H9 (cell line): Measurements from ENCODE around the gene GRB7. TPM values are rescaled to one million over a fixed set of nuclear protein-coding genes. Genes with fewer than 3 reads are reported as not detected.

Experiments used
- DNase-seq: peaks from one replicate; pipeline ENCODE4 v3.0.0-alpha.2; 2017
- H2AFZ ChIP-seq: one replicate; pipeline ENCODE4 v1.6.1; 2013; ENCODE audit warnings: mild to moderate bottlenecking, low read length, control low read depth, moderate library complexity
- H2AK5ac ChIP-seq: 2 replicates; pipeline ENCODE4 v1.6.1; 2013; ENCODE audit warnings: low read length, control low read depth, mixed read lengths; ENCODE audit not compliant: insufficient read length
- H2BK120ac ChIP-seq: one replicate; pipeline ENCODE4 v1.6.1; 2013; ENCODE audit warnings: low read depth, mild to moderate bottlenecking, low read length, control low read depth, inconsistent platforms; ENCODE audit not compliant: poor library complexity, severe bottlenecking
- H2BK12ac ChIP-seq: 2 replicates; pipeline ENCODE4 v1.6.1; 2013; ENCODE audit warnings: low read length, control low read depth, mixed read lengths, low read depth; ENCODE audit not compliant: insufficient read length
- H2BK15ac ChIP-seq: 2 replicates; pipeline ENCODE4 v1.6.1; 2013; ENCODE audit warnings: low read depth, low read length, control low read depth
- H2BK20ac ChIP-seq: one replicate; pipeline ENCODE4 v1.6.1; 2013; ENCODE audit warnings: low read depth, mild to moderate bottlenecking, low read length, control low read depth, inconsistent platforms; ENCODE audit not compliant: poor library complexity, severe bottlenecking
- H2BK5ac ChIP-seq: 2 replicates; pipeline ENCODE4 v1.6.1; 2013; ENCODE audit warnings: low read length, control low read depth, mixed read lengths; ENCODE audit not compliant: insufficient read length
- H3K14ac ChIP-seq: 2 replicates; pipeline ENCODE4 v1.6.1; 2013; ENCODE audit warnings: low read length, control low read depth; ENCODE audit not compliant: insufficient read depth
- H3K18ac ChIP-seq: 2 replicates; pipeline ENCODE4 v1.6.1; 2013; ENCODE audit warnings: low read depth, mild to moderate bottlenecking, mixed read lengths, low read length, control low read depth; ENCODE audit not compliant: insufficient read length
- H3K23ac ChIP-seq: 2 replicates; pipeline ENCODE4 v1.6.1; 2013; ENCODE audit warnings: low read length, control low read depth, mixed read lengths, low read depth; ENCODE audit not compliant: insufficient read length
- H3K23me2 ChIP-seq: 2 replicates; pipeline ENCODE4 v1.6.1; 2013; ENCODE audit warnings: low read depth, mild to moderate bottlenecking, mixed read lengths, low read length, control low read depth; ENCODE audit not compliant: insufficient read length, poor library complexity, severe bottlenecking
- H3K27ac ChIP-seq: 2 replicates; pipeline ENCODE4 v1.5.1; 2013; ENCODE audit warnings: low read length, control low read depth, mixed read lengths, low read depth; ENCODE audit not compliant: insufficient read length
- H3K27me3 ChIP-seq: 2 replicates; pipeline ENCODE4 v1.6.1; 2013; ENCODE audit warnings: low read length, control low read depth, inconsistent platforms; ENCODE audit not compliant: insufficient read depth
- H3K4ac ChIP-seq: 2 replicates; pipeline ENCODE4 v1.6.1; 2013; ENCODE audit warnings: low read depth, mild to moderate bottlenecking, control low read depth, inconsistent platforms, low read length, moderate library complexity
- H3K4me1 ChIP-seq: 2 replicates; pipeline ENCODE4 v1.6.1; 2013; ENCODE audit warnings: low read length, control low read depth, inconsistent platforms; ENCODE audit not compliant: insufficient read depth
- H3K4me2 ChIP-seq: 2 replicates; pipeline ENCODE4 v1.6.1; 2013; ENCODE audit warnings: low read length, control low read depth, mixed read lengths; ENCODE audit not compliant: insufficient read length, insufficient read depth
- H3K56ac ChIP-seq: 2 replicates; pipeline ENCODE4 v1.6.1; 2013; ENCODE audit warnings: low read depth, mild to moderate bottlenecking, mixed read lengths, low read length, control low read depth; ENCODE audit not compliant: insufficient read length
- H3K79me1 ChIP-seq: 2 replicates; pipeline ENCODE4 v1.6.1; 2013; ENCODE audit warnings: low read depth, mild to moderate bottlenecking, moderate library complexity, low read length, control low read depth, inconsistent platforms; ENCODE audit not compliant: insufficient read depth, poor library complexity, severe bottlenecking
- H3K79me2 ChIP-seq: 2 replicates; pipeline ENCODE4 v1.6.1; 2013; ENCODE audit warnings: low read length, control low read depth, inconsistent platforms; ENCODE audit not compliant: insufficient read depth
- H3K9ac ChIP-seq: 2 replicates; pipeline ENCODE4 v1.6.1; 2013; ENCODE audit warnings: low read length, control low read depth, mixed read lengths; ENCODE audit not compliant: insufficient read length; ENCODE audit errors: extremely low read depth
- H3K9me3 ChIP-seq: one replicate; pipeline ENCODE4 v1.6.1; 2013; ENCODE audit warnings: low read depth, low read length, inconsistent platforms; ENCODE audit not compliant: control insufficient read depth
- H3T11ph ChIP-seq: one replicate; pipeline ENCODE4 v1.6.1; 2013; ENCODE audit warnings: mild to moderate bottlenecking, low read length, control low read depth, inconsistent platforms
- H4K20me1 ChIP-seq: one replicate; pipeline ENCODE4 v1.6.1; 2013; ENCODE audit not compliant: control insufficient read depth, insufficient read length, insufficient read depth
- H4K5ac ChIP-seq: 2 replicates; pipeline ENCODE4 v1.6.1; 2013; ENCODE audit warnings: low read depth, mild to moderate bottlenecking, mixed read lengths, low read length, control low read depth; ENCODE audit not compliant: insufficient read length
- H4K8ac ChIP-seq: replicated peaks from 2 replicates; pipeline ENCODE4 v1.6.1; 2013; ENCODE audit warnings: low read length, control low read depth, mixed read lengths, low read depth; ENCODE audit not compliant: insufficient read length
- H4K91ac ChIP-seq: 2 replicates; pipeline ENCODE4 v1.6.1; 2013; ENCODE audit warnings: low read depth, mild to moderate bottlenecking, moderate library complexity, mixed read lengths, low read length, control low read depth; ENCODE audit not compliant: insufficient read length
- H3K27ac Mint-ChIP-seq, 3 experiments: 2 replicates in 2 of 3; 3 replicates in 1 of 3; pipeline ENCODE4 v1.8.0; 2020 to 2021; ENCODE audit warnings: mixed read lengths in 3 of 3, mild to moderate bottlenecking in 1 of 3, moderate library complexity in 1 of 3
- H3K27me3 Mint-ChIP-seq: 2 replicates; pipeline ENCODE4 v1.8.0; 2021; ENCODE audit warnings: low read depth, mild to moderate bottlenecking, moderate library complexity, mixed read lengths
- H3K36me3 Mint-ChIP-seq, 3 experiments: 2 replicates in 2 of 3; 3 replicates in 1 of 3; pipeline ENCODE4 v1.8.0; 2020 to 2021; ENCODE audit warnings: low read depth in 3 of 3, mixed read lengths in 3 of 3; ENCODE audit not compliant: insufficient read depth in 1 of 3
- H3K4me1 Mint-ChIP-seq, 2 experiments: 2 replicates each; pipeline ENCODE4 v1.8.0; 2020; ENCODE audit warnings: mixed read lengths in 2 of 2
- H3K4me3 Mint-ChIP-seq, 2 experiments: 2 replicates in 1 of 2; 3 replicates in 1 of 2; pipeline ENCODE4 v1.8.0; 2020 to 2021; ENCODE audit warnings: mild to moderate bottlenecking in 2 of 2, mixed read lengths in 2 of 2, moderate library complexity in 1 of 2
- H3K9me3 Mint-ChIP-seq, 2 experiments: 2 replicates in 1 of 2; 3 replicates in 1 of 2; pipeline ENCODE4 v1.8.0; 2020; ENCODE audit warnings: mild to moderate bottlenecking in 2 of 2, mixed read lengths in 2 of 2, moderate library complexity in 1 of 2
- CTCF ChIP-seq: fragments of 200-600 bp; sonication (generic); conservative IDR thresholded peaks from 3 replicates; pipeline ENCODE4 v1.8.0; 2021; ENCODE audit warnings: antibody characterized with exemption, mild to moderate bottlenecking
- WGBS: extraction: QIAGEN DNeasy Blood & Tissue Kit; methylation state at CpG from one replicate; pipeline ENCODE4 v1.1.7; 2013; ENCODE audit warnings: missing lambda C conversion rate, low lambda C conversion rate, mixed read lengths; ENCODE audit not compliant: insufficient read length; ENCODE audit errors: extremely low coverage; 5-methylcytosine and 5-hydroxymethylcytosine counted together
- total RNA-seq: library from RNA; stranded (reverse); gene quantifications from 2 replicates; pipeline ENCODE4 v1.2.1, GENCODE V29; 2021

Gene GRB7
- total RNA-seq, 1 experiment from 2014 or later: 55.0 TPM

GRCh38 chr17:39694593-39694992, 43.1 kb upstream of the GRB7 start:
- Mint-ChIP-seq H3K36me3 (peaks cover 0 to 4% (median under 1%) of the 10 kb centered on the region in 3 experiments; a peak in 2 of 7 replicates), H3K27ac (peak overlapping the region in 2 of 3 experiments; percentile 50 to 96; a peak in 4 of 7 replicates), H3K9me3 (no peaks in the 10 kb centered on the region), H3K4me3 (no peak overlapping the region; a peak in 1 of 5 replicates), H3K4me1 (peaks cover 50 to 54% of the 10 kb centered on the region in 2 experiments), H3K27me3 (no peaks in the 10 kb centered on the region; the same call in 1 of the 2 replicates)
- Histone ChIP-seq H3K23ac (no peak overlapping the region), H4K91ac (no peak overlapping the region), H3K79me2 (no peaks in the 10 kb centered on the region; the same call in 1 of the 2 replicates), H2AK5ac (no peak overlapping the region), H3K27me3 (no peaks in the 10 kb centered on the region), H3K4me2 (no peak overlapping the region), H4K8ac (no peak overlapping the region), H4K20me1 (no peaks in the 10 kb centered on the region), H3K23me2 (no peaks in the 10 kb centered on the region), H3K4me1 (peaks cover 23% of the 10 kb centered on the region; the same call in 1 of the 2 replicates), H3T11ph (no peak overlapping the region), H3K56ac (no peak overlapping the region), H3K18ac (no peak overlapping the region), H3K9ac (no peak overlapping the region), H4K5ac (no peak overlapping the region), H2BK20ac (no peak overlapping the region), H2BK120ac (no peak overlapping the region), H3K79me1 (no peaks in the 10 kb centered on the region), H3K14ac (no peak overlapping the region), H3K27ac (no peak overlapping the region), H3K9me3 (no peaks in the 10 kb centered on the region), H2BK5ac (no peak overlapping the region), H2BK15ac (no peak overlapping the region), H2BK12ac (no peak overlapping the region), H2AFZ (no peak overlapping the region), H3K4ac (no peak overlapping the region)
- no CpG with 5 or more reads among the region's 5 CpGs for WGBS
- no peak for DNase-seq
- TF ChIP-seq CTCF: no peak
